Endothelial cell of hepatic sinusoid (primary cell): ENCODE data around the gene KANTR.

Source experiments
- in situ Hi-C: cut with HindIII; loops from 2 replicates; pipeline ENCODE4 v1.10.0; 2017; ENCODE audit warnings: low sequenced_read_pairs

The KANTR gene

DNA sequence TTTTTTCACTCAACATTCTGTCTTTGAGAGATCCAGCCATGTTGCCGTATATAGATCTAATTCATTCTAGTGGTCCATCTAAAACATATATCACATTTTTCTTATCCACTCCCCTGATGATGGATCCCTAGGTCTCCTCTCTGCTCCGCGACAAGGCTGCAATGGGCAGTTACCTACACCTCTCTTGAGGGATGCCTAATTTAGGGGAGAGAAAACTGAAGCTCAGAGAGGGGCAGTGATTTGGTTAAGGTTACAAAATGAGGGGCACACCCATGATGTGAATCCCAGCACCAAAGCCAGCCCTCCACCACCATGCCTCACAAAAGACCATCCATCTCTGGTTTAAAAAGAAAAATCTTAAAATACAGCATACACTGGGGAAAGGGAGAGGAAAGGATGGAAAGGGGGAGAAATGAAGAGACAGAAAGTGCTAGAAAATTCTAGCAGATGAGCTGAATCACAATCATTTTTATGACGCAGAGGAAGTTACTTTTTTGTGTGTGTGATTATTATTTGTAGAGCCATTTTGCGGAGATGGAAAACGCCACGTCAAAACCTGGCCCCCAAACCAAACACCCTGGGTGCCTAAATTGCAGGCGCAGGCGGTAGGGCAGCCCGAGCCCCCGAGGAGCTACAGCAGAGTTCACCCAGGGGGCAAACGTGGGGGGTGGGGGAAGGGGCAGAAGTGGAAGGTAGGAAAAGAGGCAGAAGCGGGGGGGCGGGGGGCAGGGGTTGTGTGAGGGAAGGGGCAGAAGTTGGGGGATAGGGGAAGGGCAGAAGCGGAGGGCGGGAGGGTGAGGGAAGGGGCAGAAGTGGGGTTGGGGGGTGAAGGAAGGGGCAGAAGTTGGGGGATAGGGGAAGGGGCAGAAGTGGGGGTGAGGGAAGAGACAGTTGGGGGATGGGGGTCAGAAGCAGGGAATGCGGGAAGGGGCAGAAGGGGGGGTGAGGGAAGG lies 13.0 kb upstream of the KANTR start:
- in situ Hi-C loops = no loop called here

DNA sequence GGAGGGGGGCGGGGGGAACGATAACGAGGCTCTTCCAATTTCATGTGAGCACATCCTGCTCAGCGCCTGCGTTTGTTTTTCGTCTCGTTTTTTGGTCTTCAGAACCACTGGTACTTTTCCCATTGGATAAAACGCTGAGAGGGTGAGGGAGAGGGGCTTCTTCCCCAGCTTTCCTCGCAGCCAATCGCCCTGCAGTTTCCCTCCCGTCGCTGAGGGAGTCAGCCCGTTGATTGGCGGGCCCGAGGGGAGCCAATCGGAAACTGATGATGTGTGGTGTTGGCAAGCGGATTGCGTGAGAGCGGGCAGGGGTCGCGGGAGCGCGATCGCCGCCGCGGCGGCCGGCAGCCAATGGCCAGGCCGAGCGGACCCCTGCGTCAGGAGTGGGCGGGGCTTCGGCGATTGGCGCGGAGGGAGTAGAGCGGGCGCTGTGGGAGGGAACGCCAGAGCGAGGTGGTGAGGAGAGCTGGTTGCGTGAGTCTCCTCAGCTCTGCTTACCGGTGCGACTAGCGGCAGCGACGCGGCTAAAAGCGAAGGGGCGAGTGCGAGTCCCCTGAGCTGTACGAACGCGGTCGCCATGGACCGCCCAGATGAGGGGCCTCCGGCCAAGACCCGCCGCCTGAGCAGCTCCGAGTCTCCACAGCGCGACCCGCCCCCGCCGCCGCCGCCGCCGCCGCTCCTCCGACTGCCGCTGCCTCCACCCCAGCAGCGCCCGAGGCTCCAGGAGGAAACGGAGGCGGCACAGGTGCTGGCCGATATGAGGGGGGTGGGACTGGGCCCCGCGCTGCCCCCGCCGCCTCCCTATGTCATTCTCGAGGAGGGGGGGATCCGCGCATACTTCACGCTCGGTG lies 11.8 kb upstream of the KANTR start, which contains the start of gene TSPYL2:
TSS of gene TSPYL2 (plus strand) at position 443 of the 848 bp plus-strand sequence. CDS start at position 575, 132 bp downstream.
- in situ Hi-C loops = no loop called here

DNA sequence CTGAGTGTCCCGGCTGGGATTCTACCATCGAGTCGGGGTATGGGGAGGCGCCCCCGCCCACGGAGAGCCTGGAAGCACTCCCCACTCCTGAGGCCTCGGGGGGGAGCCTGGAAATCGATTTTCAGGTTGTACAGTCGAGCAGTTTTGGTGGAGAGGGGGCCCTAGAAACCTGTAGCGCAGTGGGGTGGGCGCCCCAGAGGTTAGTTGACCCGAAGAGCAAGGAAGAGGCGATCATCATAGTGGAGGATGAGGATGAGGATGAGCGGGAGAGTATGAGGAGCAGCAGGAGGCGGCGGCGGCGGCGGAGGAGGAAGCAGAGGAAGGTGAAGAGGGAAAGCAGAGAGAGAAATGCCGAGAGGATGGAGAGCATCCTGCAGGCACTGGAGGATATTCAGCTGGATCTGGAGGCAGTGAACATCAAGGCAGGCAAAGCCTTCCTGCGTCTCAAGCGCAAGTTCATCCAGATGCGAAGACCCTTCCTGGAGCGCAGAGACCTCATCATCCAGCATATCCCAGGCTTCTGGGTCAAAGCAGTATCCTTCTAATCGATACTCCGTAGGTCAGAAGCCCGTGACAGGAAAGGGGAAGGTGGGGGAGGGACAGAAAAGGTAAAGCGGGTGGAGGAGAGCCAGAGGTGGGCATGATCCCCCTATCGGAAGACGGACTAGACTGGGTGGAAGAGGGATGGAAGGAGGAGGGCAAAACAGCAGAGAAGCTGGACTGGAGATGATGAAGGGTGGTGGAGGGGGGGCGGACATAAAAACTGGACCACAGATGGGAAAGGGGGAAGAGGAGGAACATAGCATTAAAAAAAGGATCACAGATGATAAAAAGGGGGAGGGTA lies 10.9 kb upstream of the KANTR start:
- in situ Hi-C loops = no loop called here

DNA sequence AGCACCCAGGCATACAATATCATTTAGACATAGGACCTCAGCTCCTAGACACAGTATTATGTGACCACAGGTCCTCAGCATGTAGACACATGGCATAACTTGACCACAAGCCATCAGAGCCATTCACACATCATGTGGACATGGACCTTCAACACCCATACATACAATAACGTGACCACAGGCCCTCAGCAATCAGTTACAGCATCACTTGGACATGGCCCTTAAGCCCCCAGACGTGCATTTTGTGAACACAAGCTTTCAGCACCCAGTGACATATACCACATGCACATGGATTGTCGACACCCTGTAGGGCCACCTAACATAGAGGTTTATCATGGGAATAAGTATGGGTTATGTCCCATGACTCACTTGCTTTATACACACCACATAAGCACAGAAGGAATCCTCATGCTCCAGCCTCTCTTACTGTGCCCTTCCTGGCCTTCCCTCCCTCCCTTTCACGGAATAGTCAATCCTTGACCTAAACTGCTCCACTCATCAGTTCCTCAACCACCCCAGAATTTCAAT lies 9.8 kb upstream of the KANTR start:
- in situ Hi-C loops = no loop called here

DNA sequence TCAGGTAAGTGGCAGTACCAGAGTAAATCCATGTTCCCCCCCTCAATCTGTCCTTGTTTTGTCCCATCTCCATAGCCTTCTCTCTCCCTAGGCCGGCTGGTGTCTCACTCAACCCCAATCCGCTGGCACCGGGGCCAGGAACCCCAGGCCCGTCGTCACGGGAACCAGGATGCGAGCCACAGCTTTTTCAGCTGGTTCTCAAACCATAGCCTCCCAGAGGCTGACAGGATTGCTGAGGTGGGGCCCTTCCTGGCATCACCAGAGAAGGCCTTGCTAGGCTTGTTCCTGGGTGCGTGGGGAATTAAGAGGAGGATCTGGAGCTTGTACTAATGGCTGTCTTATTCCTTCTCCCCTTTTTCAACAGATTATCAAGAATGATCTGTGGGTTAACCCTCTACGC lies 9.1 kb upstream of the KANTR start:
- in situ Hi-C loops = no loop called here

DNA sequence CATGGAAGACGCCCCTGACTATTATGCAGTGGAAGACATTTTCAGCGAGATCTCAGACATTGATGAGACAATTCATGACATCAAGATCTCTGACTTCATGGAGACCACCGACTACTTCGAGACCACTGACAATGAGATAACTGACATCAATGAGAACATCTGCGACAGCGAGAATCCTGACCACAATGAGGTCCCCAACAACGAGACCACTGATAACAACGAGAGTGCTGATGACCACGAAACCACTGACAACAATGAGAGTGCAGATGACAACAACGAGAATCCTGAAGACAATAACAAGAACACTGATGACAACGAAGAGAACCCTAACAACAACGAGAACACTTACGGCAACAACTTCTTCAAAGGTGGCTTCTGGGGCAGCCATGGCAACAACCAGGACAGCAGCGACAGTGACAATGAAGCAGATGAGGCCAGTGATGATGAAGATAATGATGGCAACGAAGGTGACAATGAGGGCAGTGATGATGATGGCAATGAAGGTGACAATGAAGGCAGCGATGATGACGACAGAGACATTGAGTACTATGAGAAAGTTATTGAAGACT lies 8.2 kb upstream of the KANTR start:
- in situ Hi-C loops = no loop called here

DNA sequence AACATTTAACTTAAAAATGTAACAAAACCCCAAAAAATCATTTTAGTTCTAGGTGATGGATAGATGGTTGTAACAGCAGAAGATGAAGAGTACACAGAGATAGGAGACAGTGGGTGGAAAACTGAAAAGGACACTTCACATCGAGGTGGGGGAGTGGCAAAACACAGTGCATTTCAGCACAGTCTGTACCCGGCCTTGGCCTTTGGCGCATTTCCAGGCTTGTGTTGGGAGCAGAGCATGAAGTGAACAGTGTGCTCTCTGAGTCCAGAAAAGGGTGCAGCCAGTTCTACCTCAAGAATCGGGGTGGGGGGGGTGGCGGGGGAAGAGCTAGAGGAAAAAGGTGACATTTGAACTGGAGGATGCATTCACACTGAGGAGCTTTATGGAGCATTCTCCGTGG lies 7.5 kb upstream of the KANTR start:
- in situ Hi-C loops = no loop called here

DNA sequence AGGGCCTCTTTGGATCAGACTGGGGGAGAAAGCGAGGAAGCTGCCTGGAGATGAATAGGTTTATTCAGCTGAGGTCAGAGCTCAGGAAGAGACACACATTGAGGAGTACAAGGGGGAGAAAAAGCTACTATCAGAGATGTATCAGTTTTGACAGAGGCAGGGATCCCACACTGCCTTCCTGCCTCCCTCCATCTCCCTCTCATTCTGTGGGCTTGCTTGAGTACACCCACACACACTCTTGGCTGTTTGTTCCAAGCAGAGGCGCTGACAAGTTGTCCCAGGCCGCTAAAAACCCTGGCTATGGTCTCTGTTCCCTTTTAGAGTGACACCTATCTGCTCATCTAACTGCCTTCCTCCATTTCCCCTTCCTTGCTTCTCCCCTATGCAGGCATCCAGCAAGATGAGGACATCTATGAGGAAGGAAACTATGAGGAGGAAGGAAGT lies 6.5 kb upstream of the KANTR start:
- in situ Hi-C loops = no loop called here

DNA sequence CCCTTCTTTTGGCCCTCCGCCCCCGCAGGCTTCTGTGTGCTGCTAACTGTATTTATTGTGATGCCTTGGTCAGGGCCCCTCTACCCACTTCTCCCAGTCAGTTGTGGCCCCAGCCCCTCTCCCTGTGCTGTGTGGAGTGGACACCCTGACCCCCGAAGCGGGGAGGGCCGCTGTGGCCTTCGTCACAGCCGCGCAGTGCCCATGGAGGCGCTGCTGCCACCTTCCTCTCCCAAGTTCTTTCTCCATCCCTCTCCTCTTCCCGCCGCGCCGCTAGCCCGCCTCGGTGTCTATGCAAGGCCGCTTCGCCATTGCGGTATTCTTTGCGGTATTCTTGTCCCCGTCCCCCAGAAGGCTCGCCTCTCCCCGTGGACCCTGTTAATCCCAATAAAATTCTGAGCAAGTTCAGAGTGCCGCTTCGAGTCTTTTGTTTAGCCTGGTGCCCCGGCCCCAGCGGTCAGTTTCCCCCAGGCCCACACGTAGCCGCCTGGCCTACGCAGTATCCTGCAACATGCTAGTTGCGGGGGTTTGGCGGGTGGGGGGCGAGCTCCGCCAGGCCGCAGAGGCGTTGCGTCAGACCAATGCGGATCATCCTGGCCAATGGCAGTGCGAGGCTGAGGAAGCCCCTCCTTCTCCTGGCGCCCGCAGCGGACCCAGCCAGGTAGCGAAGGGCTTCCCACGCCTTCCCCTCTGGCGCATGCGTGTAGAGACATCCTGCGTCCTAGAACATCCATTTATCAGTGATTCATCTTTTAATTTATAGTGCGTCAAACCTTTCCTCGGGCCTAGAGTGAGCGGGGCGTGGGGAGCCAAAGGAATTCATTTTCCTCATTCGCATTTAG lies 5.6 kb upstream of the KANTR start:
- in situ Hi-C loops = no loop called here

DNA sequence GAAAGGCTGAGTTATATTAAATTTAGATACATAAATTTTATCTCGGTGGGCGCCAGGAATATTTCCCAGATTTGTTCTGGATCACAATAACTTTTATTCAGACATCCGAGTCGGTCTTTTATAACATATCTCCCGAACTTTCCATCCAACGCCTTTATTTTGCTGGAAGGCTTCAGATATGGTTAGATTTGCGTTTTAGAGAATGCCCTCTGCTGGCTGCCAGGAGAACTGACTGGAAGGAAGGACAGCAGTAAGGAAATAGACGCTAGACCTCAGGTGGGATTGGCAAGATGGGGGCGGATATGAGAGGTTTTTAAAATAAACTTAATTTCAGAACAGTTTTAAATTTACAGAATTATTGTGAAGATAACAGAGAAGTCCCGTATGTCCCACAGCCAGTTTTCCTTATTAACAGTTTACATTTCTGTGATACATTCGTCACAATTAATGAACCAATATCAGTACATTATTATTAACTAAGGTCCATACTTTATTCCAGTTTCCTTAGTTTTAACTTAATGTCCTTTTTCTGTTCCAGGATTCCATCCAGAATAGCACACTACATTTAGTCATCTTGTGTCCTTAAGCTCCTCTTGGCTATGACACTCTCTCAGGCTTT lies 4.6 kb upstream of the KANTR start:
- in situ Hi-C loops = no loop called here

DNA sequence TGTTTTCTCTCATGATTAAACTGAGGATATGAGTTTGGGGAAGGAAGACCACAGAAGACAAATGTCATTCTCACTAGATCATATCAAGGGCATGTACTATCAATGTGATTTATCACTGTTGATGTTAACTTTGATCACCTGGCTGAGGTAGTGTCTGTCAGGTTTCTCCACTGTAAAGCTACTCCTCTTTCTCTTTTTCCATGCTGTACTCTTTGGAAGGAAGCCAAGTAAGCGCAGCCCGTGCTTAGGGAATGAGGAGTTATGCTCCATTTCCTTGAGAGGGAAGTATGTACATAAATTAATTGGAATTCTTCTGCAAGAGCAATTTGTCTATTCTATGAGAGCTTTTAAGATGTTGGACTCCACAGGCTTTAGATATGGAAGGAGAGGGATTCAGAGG lies 4.0 kb upstream of the KANTR start:
- in situ Hi-C loops = no loop called here

DNA sequence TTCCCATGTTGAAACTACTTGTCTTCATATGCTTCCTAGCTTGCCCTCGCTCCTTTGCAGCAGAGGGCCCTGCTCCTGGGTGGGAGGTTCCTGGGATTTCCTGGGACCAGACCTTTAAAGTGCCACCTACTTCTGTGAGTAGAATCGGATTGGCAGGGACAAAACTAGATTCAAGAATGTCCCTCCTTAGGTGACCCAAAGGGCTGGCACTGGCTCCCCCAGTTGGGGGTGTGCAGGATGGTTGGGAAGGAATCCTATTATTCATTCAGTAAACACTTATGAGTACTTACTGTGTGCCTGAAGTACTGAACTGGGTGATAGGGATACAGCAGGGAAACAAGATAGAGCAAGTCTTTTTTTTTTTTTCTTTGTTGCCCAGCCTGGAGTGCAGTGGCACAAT lies 2.6 kb upstream of the KANTR start:
- in situ Hi-C loops = no loop called here

DNA sequence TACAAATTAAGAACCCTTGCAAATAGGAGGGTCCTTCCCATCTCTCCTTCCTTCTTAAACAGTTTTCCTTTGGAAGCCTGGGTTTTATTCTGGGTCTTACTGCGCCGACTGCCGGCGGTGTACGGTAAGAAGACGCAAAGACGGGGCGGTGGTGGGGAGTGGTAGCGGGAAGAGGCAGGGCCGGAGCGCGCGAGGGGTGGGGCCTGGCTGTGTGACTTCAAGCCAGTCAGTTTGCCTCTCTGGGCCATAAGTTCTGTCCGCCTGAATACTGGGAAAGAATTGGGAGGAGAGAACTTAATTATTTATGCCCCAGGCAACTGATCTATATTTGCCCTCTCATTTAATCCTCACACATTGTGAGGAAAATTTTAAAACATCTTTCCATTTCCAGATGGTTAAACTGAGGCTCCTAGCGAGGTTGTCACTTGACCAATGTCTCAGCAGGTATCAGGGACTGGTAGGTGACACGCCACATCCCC lies 726 bp upstream of the KANTR start:
- in situ Hi-C loops = no loop called here

DNA sequence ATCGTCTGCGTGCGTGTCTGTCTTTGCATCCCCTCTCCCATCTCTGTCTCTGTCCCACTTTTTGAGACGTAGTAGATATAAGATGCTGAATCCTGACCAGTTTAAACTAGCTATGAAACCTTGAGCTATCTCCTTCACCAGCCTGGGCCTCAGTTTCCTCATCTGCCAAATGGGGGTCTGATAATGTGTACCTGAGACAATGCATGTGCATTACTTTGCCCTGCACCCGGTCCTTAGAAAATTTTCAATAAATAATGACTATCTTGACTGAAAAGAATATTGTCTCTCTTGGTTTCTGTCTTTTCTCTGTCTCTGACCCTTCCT lies 602 bp downstream of the KANTR start:
- in situ Hi-C loops = no loop called here

DNA sequence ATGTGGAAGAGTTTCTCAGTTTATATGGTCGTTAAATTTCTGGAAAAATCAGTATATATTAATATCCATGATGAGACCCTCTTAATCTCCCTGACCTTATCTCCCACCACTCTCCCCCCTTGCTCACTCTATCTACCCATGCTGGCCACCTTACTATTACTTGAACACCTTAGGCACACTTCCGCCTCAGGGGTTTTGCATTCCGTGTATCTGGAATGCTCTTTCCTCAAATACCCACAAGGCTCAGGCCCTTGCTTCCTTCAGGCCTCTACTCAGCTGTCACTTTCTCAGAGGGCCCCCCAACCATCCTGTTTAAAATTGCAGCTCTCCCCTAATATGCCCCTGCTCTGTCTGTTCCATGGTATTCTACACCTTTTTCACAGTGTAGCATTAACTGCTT lies 1.9 kb downstream of the KANTR start:
- in situ Hi-C loops = no loop called here

DNA sequence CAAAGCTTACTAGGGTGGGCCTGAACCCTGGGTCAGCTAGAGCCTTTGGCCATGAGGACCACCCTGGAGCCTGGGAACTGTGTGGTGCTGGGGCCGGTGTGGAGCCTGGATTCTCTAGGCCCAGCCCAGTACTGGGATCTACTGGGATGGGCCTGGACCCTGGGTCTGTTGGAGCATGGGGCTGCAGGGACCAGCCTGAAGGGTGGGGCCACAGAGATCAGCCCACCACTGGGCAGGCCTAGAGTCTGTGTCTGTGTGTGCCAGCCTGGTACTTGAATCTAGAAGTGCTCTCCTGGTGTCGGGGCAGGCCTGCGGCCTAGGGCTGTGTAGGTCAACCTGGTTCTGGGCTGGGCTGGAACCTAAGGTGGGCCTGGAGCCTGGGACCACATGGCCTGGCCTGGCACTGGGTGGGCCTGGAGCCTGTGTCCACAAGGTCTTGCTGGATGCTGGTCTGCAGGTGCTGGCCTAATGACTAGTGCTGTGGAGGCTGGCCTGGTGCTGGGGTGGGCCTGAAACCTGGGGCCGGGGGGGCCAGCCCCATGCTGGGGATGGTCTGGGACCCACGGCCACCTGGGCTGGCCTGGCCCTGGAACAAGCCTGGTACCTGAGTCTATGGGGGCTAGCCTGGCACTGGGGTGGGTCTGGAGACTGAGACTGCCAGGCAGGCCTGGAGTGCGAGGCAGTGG lies 21.1 kb downstream of the KANTR start:
- in situ Hi-C loops = no loop called here

DNA sequence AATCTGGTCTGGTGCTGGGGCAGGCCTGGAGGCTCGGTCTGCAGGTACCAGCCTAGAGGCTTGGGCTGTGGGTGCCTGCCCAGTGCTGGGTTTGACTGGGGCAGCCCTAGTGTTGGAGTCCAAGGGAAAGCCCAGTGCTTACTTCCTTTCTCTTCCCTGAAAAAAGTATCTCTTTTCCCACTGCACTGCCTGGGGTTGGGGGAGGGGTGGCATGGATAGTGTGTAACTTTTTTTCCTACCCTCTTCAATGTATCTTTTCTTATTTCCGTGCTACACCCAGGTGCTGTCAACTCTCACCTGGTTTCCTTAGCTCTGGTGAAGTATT lies 21.6 kb downstream of the KANTR start:
- in situ Hi-C loops = no loop called here

DNA sequence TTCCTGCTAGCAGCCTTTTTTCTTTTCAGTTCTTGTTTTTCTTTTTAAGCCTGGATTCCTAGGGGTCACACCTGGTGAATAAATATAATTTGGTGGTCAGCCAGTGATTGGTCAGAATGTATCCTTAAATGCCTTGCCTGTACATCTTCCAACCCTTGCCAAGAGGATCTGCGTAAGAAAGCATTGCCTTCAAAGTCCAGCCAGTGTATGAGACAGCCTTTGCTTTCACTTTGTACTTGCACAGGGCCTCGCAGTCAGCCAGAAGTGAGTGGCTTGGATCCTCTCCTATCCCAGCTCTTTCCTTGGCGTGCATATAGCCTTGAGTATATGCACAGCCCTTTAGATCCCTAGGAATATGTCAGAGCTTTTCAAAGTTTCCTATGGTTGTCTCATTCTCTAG lies 22.2 kb downstream of the KANTR start:
- in situ Hi-C loops = no loop called here

DNA sequence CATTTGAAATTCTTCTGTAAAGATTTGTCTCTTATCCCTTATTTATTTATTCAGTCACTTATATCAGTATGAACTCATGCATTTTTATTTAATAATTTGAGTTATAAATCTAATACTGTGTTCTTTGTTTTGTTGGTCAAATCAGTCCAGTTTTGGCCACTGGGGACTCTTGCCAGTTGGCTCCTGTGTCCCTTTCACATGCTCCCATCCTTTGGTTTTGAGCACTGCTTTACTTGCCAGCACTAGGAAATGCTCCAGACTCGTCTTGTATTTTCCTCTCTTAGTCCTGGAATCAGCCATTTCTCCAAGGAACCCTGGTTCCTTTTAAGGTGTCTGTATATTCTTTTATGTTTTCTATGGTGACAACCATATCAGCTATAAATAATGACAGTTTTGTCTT lies 28.1 kb downstream of the KANTR start:
- in situ Hi-C loops = no loop called here
